GM19351 (cell line): Measurements from ENCODE around the gene MED27.

Experiments used
- ATAC-seq: cut with Tn5 transposase; IDR thresholded peaks from one replicate; pipeline ENCODE4 v1.9.1; 2021; ENCODE audit warnings: mild to moderate bottlenecking, moderate library complexity; ENCODE audit not compliant: unreplicated experiment

The MED27 gene

DNA sequence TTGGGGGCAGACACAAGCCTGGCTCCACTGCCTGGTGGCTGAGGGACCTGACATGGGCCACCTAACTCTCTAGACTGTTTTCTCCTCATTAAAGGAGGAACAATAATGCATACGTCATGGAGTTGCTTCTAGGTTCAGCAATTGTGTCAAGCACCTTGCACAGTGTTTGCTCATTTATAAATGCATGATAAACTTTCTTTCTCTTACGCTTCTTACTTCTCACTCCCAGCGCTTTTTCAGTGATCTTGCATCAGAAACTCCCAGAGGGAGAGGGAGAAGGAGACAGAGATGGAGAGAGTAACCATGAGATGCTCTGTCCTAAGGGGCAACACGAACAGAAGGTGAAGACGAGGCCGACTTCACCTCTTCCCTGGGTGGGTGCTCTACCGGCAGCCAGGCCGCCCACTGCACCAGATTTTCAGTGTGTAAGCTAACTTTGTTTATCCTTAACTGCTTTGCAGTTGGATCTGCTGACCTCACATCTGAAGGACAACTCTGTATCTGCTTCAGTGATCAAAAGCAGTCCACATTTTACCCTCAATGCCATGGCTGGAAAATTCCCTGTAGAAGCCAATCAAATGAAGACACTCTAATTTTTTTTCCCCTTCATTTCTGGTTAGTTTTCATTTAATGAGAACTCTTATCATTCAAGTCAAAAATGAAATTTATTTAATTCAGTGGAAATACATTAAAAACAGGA is 35.3 kb downstream of the MED27 start:
- no peak for ATAC-seq

DNA sequence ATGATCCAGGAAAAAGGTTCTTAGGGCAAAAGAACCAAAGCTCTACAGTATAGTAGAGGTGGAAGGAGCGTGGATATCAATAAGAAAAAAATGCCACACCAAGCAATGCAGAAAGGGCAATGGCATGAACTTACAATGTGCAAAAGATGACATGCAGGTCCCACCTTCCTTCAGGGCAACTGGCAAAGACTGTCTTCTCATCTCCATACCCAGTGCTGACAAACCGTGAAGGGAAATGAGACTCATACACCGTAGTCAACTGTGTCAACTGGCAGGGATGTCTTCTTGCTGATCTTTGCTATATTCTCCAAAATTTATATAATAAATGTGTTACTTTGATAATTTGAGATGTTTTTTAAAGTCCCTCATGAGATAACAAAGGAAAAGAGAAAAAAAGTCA is 36.0 kb downstream of the MED27 start:
- no peak for ATAC-seq

DNA sequence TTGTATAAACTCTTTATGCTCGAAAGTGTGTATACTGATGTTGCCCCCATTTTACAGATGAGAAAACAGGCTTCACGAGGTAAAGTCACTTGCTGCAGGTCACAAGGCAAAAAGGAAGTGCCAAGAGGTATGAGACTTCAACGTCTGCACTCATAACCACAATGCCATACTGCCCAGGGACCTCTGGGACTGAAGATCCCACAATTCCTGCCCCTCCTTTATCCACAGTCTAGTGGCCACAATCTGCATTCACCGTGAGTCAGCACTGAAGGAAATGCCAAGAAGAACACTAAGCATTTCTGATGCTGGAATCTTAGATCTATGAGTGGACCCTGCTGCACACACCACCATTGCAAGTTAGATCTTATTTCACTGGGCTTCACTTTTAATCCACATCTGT is 37.3 kb downstream of the MED27 start:
- no peak for ATAC-seq

DNA sequence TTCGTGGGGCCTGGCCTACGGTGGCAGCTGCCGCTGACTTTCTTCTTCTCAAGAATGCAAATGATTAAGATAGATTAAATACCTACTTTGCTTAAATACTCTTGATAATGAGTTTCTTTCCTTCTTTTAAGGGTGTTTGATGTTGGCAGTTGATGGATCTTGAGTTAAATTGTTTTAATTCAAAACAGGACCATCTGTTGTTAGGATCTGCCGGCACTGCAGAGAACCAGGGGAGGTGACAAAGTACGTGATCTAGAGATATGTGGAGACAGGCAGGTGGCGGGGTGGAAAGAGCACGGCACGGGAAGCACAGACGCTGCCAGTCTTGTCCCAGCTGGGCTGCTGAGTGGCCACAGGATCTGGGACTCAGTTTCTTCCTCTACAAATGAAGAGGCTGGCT is 37.9 kb downstream of the MED27 start:
- ATAC-seq = no peak

DNA sequence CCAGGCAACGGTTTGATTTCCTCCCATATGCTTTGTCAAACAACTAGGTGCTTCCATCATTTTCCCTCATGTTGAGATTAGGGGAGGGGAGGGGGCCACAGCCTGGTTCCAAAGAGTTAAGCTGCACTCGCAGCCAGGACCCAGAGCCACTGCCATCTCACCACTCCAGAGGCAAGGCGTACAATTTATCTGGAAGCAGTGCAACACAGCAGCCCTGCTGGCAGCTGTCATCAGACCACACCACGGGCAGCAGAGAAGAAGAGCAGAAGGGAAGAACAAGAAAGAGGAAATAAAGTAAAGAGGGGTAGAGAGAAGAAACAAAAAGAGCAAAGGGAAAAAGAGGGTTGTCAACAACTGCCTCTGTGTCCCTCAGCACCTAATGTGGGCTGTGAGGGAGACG is 38.9 kb downstream of the MED27 start:
- no peak for ATAC-seq

DNA sequence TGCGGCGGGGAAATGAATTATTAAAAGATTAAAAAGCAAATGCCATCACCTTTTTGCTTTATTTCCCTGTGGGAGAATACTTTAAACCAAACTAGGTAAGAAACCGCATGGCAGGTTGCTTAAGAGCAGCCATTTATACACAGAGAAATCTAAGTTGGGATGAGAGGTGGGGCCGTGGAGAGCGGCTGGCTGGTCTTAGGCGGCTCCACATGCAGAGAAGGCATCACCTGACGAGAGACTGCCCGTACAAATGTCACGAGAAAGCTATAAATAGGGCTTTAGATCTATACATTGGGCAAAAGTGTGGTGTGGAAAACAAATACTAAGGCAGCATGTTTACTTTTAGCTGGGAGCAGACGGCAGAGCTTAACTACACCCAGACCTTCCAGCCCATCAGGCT is 39.4 kb downstream of the MED27 start:
- ATAC-seq = no peak

DNA sequence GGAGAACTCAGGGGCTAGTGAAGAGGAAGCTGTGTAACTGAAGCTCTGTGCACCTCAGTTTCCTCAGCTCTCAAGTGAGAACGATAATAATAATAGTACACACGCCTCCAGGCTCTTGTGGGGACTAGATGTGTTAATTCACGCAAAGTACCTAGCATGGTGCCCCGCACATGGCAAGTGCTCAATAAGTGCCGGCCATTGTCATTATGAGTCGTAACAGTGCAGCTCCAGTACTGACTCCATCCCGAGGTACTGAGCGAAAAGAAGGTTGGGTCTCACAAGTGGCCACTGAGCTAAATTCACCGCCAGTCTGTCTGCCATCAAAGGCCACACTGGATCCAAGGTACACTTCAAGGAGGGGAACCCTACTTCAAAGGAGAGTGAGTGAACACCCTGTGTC is 40.4 kb downstream of the MED27 start:
- ATAC-seq = no peak

DNA sequence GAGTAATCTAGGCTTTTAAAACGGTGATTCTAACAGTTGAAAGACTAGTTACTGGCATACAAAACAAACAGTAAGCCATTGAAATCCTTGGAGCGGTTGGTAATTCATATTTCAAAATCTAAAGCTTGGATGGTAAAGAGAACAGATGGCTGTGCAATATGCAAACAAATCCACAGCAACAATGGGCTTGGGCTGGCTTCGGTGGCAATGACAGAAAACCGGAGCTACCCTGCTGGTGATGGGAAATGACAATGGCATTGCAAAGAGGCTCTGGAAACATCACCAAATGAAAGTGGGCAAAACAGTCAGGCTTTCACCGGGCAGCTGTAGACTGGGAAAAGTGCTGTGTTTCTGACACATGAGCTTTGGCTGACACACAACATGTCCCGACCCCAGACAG is 42.2 kb downstream of the MED27 start:
- no peak for ATAC-seq

DNA sequence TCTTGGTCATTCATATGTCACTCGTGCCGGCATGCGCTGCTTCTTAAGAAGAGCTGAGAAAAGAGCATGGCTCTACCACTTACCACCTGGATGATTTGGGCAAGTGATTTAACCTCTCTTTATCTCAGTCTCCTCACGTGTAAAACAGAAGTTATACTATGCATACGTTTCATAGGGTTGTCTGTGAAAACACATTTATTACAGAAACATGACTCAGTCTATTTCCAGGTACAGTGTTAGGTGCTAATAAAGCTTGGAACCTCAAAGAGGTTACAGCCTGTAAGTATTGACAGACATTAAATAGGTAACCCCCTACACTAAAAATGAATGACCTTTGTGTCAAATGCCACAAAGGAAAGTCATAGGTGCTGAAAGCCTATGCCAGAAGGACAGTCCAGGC is 43.1 kb downstream of the MED27 start:
- no peak for ATAC-seq

DNA sequence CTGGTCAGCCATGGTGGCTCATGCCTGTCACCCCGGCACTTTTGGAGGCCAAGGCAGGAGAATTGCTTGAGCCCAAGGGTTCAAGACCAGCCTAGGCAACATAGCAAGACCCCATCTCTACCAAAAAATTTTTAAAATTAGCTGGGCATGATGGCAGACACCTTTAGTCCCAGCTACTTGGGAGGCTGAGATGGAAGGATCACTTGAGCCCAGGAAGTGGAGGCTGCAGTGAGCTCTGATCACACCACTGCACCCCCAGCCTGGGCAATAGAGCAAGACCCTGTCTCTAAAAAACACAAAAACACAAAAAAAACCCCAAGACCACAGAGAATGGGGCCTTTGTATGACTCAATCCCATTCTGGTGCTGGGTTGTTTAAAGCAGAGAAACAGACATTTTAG is 44.0 kb downstream of the MED27 start:
- no peak for ATAC-seq

DNA sequence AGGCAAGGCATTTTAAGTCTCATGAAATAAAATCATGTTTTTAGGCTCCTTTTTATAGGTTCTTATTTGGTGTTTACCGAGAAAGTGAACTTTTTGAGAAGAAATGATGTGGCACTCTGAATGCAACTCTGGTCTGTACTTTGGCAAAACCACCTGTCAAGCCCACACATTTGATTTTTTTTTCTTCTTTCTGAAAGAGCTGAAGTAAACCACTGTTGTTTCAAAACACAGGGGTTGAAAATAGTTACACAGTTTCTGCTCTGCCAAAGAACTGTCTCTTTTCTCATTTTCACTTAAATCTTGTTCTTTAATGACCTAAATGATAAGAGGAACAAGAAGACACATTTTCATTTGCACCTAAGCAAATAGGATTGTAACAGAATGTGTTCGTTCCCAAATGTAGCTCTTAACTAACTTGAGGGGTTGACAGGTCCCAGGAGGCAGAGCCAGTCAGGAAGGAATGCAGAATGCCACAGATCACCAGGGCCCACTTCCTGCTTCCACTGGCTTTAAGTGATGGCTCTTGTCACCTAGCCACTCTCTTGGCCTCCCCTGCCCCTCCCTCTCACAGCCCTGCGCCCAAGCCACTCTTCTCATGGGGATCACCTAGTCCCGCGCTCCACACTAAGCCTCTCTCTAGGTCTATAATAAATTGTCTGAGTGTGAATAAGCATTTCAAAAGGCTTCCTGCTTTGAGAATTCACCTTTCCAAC is 47.3 kb downstream of the MED27 start:
- ATAC-seq = no peak

DNA sequence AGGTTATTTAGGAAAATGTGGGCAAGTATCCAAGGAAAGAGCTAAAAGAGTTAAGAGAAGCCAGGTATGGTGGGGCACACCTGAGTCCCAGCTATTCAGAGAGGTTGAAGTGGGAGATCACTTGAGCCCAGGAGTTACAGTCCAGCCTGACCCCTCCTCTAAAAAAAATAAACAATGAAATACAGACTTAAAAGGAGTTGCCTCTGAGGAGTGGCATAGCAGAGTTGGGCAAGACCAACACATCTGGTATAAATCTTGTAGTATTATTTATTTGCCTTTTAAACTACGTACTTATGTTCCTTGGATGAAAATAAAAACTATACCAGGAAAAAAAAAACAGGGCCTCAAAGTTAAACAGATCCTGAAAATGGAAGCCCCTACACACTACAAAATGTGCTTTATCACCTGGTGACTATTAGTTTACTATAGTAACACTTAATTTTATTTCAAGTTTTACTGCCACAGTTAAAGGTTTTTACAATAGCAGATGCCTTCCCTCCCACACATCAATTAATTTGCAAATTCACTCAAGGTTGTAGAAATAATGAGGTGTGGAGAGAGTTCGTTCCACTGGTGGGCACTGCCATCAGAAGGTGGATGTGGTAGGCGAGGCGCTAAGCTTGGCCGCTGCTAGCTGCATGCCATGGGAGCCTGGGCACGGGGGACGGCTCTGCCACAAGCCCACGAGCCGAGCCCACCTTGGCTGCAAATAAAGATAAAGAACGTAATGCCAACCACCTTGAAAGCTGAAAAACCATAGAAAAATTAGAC is 48.0 kb downstream of the MED27 start:
- no peak for ATAC-seq

DNA sequence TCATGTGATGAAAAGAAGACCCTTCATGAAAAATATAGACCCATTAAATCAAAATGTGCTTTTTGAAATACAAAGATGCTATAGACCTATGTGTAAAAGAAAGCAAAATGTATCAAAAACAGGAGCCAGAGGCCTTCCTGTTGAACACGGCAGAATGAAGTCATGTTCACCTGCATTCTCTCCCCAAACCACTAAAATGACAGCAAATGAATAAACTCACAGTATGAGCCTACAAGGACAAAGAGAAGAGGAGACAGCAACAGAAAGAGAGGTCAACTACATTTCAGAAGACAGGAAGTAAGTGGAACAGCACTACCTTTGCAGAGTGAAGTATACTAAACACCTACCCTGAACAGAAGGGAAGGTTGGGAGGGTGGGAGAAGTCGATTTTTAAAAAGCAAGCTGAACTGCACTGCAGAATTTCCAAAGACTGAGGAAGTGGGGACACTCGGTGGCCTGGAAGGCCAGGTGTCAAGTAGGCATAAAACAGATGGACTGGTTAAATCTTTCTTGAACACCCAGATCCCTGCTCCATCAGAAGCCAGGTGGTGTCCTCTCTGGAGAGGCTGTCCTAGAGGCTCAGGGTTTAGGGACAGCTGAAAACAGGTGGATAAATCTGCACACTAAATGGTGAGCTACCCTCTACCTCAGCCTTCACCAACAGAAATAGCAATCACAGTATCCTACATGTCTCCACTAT is 48.9 kb downstream of the MED27 start:
- no peak for ATAC-seq

DNA sequence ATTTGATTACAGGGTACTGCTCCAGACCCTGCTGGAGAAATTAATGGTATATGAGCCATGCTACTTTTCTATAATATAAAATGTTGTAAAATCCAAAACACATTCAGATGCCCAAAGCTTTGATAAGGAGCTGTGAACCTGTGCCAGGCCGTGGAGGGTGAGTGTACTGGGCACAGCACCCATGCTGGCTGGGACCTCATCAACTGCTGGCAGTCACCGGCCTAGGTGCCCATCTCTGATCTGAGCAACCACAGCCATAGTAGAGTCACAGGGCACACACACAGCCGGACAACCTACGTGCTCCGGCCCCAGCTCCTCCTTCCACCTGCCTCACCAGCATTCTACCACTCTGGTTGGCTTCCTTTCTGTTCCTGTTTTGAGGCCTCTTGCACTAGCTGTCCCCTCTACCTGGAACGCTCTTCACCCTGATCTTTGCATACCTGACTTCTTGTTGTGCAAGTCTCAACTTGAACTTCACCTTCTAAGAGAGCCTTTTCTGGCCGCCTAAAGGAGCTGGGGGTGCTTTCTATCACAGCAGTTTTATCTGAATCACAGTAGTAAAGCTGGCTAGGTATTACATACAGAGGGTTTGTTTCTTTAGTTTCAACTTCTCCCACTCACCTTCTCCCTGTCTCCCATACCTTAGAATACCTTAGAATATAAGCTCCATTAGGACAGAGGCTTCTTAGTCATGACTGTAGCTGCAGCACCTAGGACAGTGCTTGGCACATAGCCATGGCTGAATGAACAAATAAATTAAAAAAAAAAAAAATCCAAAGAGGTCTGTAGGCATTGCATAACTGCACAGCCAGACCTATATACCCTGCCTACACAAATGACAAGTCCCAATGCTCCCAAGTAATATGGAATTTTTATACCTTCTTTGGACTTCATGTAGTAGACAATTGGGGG is 51.7 kb downstream of the MED27 start:
- no peak for ATAC-seq

DNA sequence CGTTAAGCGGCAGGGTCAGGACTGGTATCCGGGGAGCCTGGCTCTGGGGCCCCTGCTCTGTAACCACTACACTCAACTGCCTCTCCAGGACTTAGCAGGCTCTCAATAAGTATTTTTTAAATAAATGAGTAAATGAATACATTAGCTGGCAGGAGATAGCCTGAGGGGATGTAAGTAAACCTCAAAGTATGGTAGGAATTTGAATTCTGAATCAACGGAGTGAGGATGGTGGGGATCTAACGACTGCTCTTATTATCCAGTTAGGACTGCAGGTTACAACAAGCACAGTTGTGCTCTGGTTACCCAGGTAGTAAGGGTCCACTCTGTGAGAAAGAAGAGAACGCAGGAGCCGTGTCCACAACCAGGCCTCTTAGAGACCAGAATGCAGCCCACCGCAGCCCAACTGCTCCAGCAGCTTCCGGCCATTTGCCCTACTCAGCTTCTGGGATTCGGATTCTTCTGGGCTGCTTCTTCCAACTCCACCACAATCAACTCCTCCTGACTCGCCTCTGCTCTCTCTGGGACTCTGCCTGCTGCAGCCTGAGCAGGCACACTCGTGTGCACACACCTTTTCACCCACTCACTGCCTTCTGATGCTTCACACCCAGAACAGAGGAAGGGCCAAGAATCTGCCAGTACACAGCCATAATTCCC is 52.6 kb downstream of the MED27 start:
- ATAC-seq = no peak

DNA sequence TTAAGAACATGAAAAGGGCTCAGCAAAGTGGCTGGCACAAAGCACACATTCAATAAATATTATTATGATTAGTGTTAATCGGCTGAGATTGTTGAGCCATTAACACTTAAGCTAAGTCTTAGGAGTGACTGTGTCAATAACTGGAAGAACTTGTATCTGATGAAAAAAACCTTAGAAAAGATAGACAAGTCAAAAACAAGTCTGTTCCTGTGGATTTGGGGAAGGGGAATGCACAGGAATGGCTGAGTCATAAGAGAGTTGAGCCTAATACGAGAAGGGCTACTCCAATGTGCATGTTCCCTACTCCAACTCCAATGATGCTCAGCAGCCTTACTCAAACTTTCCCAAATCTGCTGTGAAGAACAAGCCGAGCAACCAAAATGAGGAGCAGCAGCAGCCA is 53.9 kb downstream of the MED27 start:
- no peak for ATAC-seq

DNA sequence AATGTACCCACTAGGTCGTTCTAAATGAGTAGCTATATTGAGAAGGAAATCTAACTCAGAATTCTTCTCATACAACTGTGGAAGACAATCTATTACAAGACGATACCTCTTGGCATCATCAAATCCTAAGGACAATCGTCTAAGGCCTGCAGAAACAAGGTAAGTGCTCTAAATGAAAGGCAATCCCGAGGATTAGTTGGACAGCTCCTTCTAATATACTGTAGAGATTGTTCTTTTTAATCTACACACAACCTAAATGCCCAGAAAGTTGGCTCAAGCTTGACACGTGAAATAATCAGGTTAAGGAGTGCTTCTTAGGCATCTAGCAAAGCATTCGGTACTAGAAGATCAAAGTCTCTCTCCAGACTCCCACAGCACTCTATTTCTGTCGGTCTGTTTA is 55.1 kb downstream of the MED27 start:
- no peak for ATAC-seq

DNA sequence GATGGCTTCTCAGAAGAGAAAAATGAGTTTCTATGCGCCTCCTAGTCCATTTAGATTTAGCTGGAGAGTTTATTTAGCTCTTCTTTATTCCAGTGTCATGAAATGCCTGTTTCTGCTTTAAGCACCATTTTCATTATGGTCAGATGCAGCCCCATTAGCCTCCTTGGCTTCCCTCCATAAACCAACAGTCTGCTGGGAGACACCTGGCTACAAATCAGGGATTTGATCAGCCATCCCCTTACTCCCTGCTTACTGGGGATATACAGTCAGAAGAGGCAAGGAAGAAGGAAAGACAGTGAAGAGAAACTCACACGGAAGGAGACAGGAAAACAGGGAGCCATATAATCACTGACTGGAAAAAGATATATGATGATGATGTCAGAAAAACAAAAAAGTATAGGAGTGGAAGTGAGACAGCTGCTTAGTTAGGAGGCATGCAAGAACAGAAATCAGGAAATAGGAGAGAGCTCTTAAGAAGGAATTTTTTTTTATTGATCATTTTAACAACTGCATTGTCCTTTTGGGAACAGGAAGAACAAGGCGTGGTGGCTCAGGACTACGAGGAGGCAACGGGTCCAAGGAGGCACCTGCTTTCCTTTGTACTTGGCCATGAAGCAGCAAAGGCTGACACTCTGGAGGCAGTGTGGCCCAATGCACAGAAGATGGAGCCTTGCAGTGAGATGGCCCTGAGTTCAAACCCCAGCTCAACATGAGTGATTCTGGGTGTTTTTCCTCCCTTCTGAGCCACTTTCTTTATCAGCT is 56.1 kb downstream of the MED27 start:
- no peak for ATAC-seq

DNA sequence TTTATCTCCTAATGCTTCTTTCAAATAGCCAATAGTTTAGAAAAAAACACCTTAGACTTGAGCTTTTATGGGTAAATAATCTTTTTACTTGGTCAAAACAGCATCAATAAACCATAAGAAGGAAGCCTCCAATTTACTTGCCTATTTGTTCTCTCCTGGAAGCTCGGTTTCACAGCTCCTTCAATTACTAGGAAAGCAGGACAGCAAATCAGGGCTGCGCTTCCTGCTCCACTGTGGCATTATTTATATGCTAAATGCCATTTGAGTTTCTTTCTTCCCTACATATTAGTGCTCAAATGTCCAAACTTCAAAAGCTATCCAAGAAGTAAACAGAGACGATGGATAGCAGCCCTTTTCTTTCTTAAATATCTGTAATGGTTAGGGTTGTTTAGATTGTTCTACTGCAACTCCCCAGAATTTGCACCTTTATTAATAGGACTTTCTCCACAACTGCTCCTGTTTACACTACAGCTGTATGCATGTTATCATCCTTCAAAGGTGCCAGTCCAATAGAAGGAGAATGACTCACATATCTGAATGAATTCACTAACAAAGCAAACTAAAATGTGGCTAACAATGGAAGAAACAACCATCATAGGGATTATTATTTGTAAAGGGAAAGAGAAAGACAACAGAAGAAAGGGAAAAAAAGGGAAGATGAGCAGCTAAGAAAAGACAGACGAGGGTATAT is 58.7 kb downstream of the MED27 start:
- no peak for ATAC-seq
